Gastrocnemius medialis (tissue), 4 donors: ENCODE measurements around the gene MSH5. TPM values are rescaled to one million over a fixed set of nuclear protein-coding genes. Genes with fewer than 3 reads are reported as not detected.

Experiments
- ATAC-seq, 2 donors: fragments of 150-250 bp; one replicate each; pipeline ENCODE4 v1.9.1; 2016
- DNase-seq, 2 donors: peaks; one replicate each; pipeline ENCODE4 v3.0.0-alpha.2; 2019
- H3K27ac ChIP-seq, 4 donors: fragments of 200-600 bp; sonication (generic); 1 replicate in 1 of 4; 2 replicates in 3 of 4; pipeline ENCODE4 v1.5.1; 2016 to 2018; ENCODE audit warnings: mild to moderate bottlenecking in 2 of 4, moderate library complexity in 1 of 4
- H3K27me3 ChIP-seq, 3 donors: fragments of 200-600 bp; sonication (generic) in 2 of 3; 1 replicate in 1 of 3; 2 replicates in 2 of 3; pipeline versions ENCODE4 v1.5.1 to v1.6.0; 2016 to 2019; ENCODE audit warnings: mild to moderate bottlenecking in 1 of 3, moderate library complexity in 1 of 3
- H3K36me3 ChIP-seq, 2 donors: fragments of 200-600 bp; sonication (generic) in 1 of 2; one replicate each; pipeline ENCODE4 v1.5.1; 2017 to 2018
- H3K4me1 ChIP-seq, 2 donors: fragments of 200-600 bp; sonication (generic) in 1 of 2; one replicate each; pipeline ENCODE4 v1.5.1; 2016 to 2017; ENCODE audit warnings: mild to moderate bottlenecking in 2 of 2
- H3K4me3 ChIP-seq, 4 donors: fragments of 200-600 bp; sonication (generic) in 3 of 4; 1 replicate in 1 of 4; 2 replicates in 3 of 4; pipeline ENCODE4 v1.5.1; 2016 to 2019; ENCODE audit warnings: mild to moderate bottlenecking in 2 of 4
- H3K9me3 ChIP-seq, 3 donors: fragments of 200-600 bp; sonication (generic) in 2 of 3; 1 replicate in 1 of 3; 2 replicates in 2 of 3; pipeline ENCODE4 v1.5.1; 2016 to 2019
- POLR2A ChIP-seq, 2 donors: fragments of 450-650 bp; IDR thresholded peaks; one replicate each; pipeline ENCODE4 v1.6.1; 2017; ENCODE audit warnings: antibody characterized with exemption in 2 of 2, mild to moderate bottlenecking in 2 of 2, moderate library complexity in 2 of 2
- in situ Hi-C, 4 donors: fragments of 200-750 bp; cut with MboI; loops; one replicate each; pipeline versions ENCODE4 v1.15.0 to v1.8.0; 2017; ENCODE audit warnings: low sequenced_read_pairs in 4 of 4
- intact Hi-C: fragments of 100-400 bp; cut with DNase I; formaldehyde crosslinking; loops from one replicate; pipeline ENCODE4 v1.15.1; 2023; ENCODE audit warnings: low total_unique reads
- total RNA-seq, 4 donors: library from RNA; depleted of rRNA; stranded (reverse); fragments of >200 nt; gene quantifications; one replicate each; pipeline versions ENCODE4 v1.1.0 to v1.2.3, GENCODE V29; 2016
- TF ChIP-seq, protein P1 (sequence below), 5 experiments: fragments of 450-650 bp in 3 of 5; fragments of 200-600 bp in 2 of 5; sonication (generic) in 2 of 5; IDR thresholded peaks in 4 of 5; conservative IDR thresholded peaks in 1 of 5; 1 replicate in 4 of 5; 2 replicates in 1 of 5; pipeline ENCODE4 v1.5.1; 2016 to 2019; ENCODE audit warnings: antibody characterized with exemption in 5 of 5, mild to moderate bottlenecking in 3 of 5, moderate library complexity in 3 of 5

The MSH5 gene
- total RNA-seq, 4 donors from 2014 or later = 0.35 to 7.8 (median 1.6) TPM

DNA sequence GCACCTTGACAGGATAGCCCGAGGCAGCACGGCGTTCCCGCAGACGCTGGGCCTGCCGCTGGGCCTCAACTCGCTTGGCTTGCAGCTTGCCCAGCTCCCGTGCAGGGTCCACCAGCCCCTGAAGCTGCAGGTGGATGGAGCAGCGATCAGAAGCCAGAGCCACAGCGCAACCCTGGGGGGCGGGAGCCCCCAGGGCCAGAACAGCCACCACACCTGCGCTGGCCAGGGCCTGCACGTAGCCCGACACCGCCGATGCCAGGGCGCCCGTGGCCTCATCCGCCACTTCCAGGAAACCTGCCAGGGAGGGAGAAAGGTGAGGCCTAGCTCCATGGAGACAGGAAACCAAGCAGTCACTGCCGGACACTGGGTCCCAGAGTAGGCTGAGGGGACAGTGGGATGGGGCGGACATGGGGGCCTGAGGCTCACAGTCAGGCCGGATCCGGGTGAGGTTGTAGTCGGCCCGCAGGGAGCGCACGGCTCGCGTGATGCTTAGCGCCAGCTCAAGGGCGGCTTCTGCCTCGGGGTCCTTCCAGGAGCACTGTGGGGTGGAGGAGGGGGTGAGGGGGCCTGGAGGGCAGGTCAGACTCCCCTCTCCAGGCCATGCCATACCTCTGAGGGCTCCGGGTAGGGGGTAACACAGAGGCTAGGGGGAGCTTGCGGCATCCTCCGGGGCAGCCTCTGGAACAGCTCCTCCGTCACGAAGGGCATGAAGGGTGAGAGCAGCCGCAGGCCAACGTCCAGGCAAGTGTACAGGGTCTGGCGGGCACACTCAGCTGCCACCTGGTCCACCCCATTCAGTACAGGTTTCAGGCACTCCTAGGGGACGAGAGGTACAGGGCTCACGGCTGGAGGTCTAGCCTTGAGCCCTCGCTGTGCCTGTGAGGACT lies 39.4 kb downstream of the MSH5 start:
- H3K27me3 ChIP-seq = no peaks in the 10 kb centered on the region
- no peaks in the 10 kb centered on the region for H3K9me3 ChIP-seq
- TF ChIP-seq POLR2A (IDR thresholded peaks at IDR 0.05) = no peak
- TF ChIP-seq, protein P1, sequence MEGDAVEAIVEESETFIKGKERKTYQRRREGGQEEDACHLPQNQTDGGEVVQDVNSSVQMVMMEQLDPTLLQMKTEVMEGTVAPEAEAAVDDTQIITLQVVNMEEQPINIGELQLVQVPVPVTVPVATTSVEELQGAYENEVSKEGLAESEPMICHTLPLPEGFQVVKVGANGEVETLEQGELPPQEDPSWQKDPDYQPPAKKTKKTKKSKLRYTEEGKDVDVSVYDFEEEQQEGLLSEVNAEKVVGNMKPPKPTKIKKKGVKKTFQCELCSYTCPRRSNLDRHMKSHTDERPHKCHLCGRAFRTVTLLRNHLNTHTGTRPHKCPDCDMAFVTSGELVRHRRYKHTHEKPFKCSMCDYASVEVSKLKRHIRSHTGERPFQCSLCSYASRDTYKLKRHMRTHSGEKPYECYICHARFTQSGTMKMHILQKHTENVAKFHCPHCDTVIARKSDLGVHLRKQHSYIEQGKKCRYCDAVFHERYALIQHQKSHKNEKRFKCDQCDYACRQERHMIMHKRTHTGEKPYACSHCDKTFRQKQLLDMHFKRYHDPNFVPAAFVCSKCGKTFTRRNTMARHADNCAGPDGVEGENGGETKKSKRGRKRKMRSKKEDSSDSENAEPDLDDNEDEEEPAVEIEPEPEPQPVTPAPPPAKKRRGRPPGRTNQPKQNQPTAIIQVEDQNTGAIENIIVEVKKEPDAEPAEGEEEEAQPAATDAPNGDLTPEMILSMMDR (IDR thresholded peaks at IDR 0.05 in 4 of 5, conservative IDR thresholded peaks at IDR 0.05 in 1 of 5) = no peak
- intact Hi-C loops (loop anchor here (10.0 kb wide), 1 partner anchor 86 kb away; the partner anchor contains the start of gene NEU1), in situ Hi-C loops (loop anchor here in 2 of 4 donors (10.0 kb wide), 1 partner anchor 56 kb away; no protein-coding TSS in a partner anchor)
- DNase-seq = no peak
- no peak overlapping the region for H3K4me3 ChIP-seq
- H3K27ac ChIP-seq = peak overlapping the region in 1 of 4 donors; percentile 88
- H3K36me3 ChIP-seq = peaks cover 0 to 57% of the 10 kb centered on the region in 2 donors
- ATAC-seq = no peak
- H3K4me1 ChIP-seq = peaks cover 11 to 17% of the 10 kb centered on the region in 2 donors

DNA sequence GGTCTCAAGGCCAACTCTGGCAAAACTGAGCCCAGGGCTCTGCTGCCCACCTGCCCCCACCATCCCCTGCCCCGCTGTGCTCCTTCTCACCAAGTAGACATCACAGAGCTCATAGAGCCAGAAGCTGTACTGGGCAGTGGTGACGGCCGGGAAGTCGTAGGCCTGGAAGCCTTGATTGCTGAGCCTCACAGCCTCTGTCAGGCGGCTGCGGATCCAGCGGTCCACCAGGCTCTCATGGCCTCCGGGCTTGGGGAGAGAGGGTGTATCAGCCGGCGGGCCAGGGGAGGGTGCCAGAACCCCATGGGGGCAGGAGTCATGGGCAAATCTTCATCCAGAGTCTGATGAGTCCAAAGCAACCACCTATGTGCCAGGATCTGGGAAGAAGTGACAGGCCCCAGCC lies 40.1 kb downstream of the MSH5 start:
- ATAC-seq = no peak
- in situ Hi-C loops (loop anchor here in 2 of 4 donors (10.0 kb wide), 1 partner anchor 55 kb away; no protein-coding TSS in a partner anchor), intact Hi-C loops (loop anchor here (10.0 kb wide), 1 partner anchor 85 kb away; the partner anchor contains the start of gene NEU1)
- H3K27me3 ChIP-seq = no peaks in the 10 kb centered on the region
- peaks cover 0 to 64% of the 10 kb centered on the region in 2 donors for H3K36me3 ChIP-seq
- no peak for DNase-seq
- H3K27ac ChIP-seq = no peak overlapping the region
- TF ChIP-seq POLR2A (IDR thresholded peaks at IDR 0.05) = no peak
- TF ChIP-seq, protein P1 (IDR thresholded peaks at IDR 0.05 in 4 of 5, conservative IDR thresholded peaks at IDR 0.05 in 1 of 5) = no peak
- H3K9me3 ChIP-seq = no peaks in the 10 kb centered on the region
- H3K4me1 ChIP-seq = peaks cover 11 to 17% of the 10 kb centered on the region in 2 donors
- H3K4me3 ChIP-seq = no peak overlapping the region

DNA sequence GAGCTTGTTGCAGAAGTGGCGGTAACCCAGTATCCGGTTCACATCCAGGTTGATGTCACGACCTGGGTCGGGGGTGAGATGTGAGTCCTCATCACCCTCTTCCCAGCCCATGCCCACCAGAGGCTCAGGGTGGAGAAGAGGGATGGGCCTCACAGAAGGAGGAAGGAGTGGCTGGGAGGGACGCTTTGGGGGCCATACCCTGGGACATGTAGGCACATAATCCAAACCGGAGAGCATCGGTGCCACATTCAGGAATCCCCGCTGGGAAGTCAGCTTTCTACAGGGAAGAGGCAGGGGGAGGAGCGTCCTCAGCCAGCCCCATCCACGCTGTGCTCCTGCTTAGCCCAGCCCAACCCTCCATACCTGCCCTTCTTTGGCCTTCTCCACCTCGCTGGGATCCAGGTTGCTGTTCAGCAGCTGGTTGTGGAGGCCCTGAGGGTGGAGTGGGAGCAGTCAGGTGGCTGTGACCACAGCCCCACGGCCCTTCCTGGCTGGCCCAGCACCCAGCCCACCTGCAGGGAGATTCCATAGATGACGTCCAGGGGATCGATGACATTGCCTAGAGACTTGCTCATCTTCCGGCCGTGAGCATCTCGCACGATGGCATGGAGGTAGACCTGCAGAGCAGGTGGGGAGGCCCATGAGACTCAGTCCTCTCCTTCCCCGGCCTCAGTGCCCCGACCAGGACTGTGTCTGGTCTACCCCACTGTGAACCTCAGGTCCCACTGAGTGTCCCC lies 40.9 kb downstream of the MSH5 start:
- Histone ChIP-seq H3K4me1 (peaks cover 11 to 17% of the 10 kb centered on the region in 2 donors), H3K4me3 (no peak overlapping the region), H3K36me3 (peaks cover 0 to 72% of the 10 kb centered on the region in 2 donors), H3K9me3 (no peaks in the 10 kb centered on the region), H3K27ac (no peak overlapping the region), H3K27me3 (no peaks in the 10 kb centered on the region)
- ATAC-seq (no peak), DNase-seq (no peak)
- TF ChIP-seq, protein P1 (IDR thresholded peaks at IDR 0.05 in 4 of 5, conservative IDR thresholded peaks at IDR 0.05 in 1 of 5) = no peak
- TF ChIP-seq POLR2A (IDR thresholded peaks at IDR 0.05) = no peak
- intact Hi-C loops (no loop called here), in situ Hi-C loops (no loop called here)

GRCh38 chr6:31781244-31782125 lies 41.7 kb downstream of the MSH5 start:
- Histone ChIP-seq H3K9me3 (no peaks in the 10 kb centered on the region), H3K27me3 (no peaks in the 10 kb centered on the region), H3K27ac (no peak overlapping the region), H3K4me3 (no peak overlapping the region), H3K4me1 (peaks cover 11 to 14% of the 10 kb centered on the region in 2 donors), H3K36me3 (peaks cover 0 to 75% of the 10 kb centered on the region in 2 donors)
- no peak for TF ChIP-seq POLR2A (IDR thresholded peaks at IDR 0.05)
- TF ChIP-seq, protein P1 (IDR thresholded peaks at IDR 0.05 in 4 of 5, conservative IDR thresholded peaks at IDR 0.05 in 1 of 5) = no peak
- in situ Hi-C loops (no loop called here), intact Hi-C loops (no loop called here)
- DNase-seq (no peak), ATAC-seq (no peak)
